Stimulated activated naive CD4-positive, alpha-beta T cell treated with Interleukin-2 at 50 U/mL for 16 hours (primary cell): ENCODE results near the gene OR10A3.

Experiments used
- DNase-seq: peaks from one replicate; lab custom pipeline; 2025; lab: John Stamatoyannopoulos, UW

Gene OR10A3

GRCh38 chr11:7892059-7892699 lies 49.3 kb downstream of the OR10A3 start:
- DNase-seq, result no peak

- no peak for DNase-seq
These were observed 50.9 kb downstream of the OR10A3 start for GRCh38 chr11:7890417-7891172.

- no peak for DNase-seq
These were observed 51.5 kb downstream of the OR10A3 start for GRCh38 chr11:7889985-7890384.
